Stimulated activated CD8-positive, alpha-beta memory T cell treated with anti-CD3 and anti-CD28 coated beads, Interleukin-15, amount 100 ng/mL, for 1 hour (primary cell): ENCODE data around the gene RC3H1.

ENCODE experiments used
- DNase-seq: peaks from one replicate; pipeline ENCODE4 v3.0.0-alpha.2; 2020; ENCODE audit warnings: low read depth

The RC3H1 gene

DNA sequence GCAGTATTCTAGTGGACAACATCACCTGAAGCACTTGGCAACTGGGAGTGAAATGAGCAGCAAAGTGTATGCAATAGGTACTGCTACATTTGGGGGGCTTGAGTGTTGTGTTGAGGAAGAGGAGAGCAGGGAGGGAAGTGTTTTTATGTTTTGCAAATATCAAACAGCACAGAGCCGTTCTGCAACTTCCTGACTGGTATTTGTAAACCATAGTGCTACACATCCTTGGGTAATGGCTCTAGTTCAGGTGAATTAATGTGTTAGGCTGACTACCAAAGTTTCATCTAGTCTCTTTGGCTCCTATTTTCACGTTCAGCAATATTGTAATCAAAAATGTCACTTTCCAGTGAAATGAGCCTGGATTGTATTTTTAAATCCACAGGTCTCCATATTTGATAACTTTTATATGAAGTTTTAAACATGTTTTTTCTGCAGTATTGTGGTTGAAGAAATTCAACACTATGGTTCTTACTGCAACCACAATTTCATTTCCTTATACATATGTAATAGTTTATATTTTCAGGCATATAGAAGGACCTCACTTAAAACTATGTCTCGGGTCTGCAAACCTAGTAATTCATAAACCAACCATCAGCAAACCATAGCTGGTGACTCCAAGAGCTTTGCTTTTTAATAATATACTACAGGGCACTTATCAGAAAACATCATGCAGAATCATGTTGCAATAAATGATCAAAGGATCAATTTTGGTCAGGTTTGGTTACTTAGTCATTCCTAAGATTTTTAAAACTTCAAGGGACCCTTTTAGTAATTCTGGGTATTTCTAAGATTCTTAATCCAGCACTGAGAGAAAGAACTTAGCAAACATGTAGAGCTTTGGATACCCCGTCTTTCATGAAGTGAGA, 135.2 kb downstream of the RC3H1 start:
- no peak for DNase-seq

DNA sequence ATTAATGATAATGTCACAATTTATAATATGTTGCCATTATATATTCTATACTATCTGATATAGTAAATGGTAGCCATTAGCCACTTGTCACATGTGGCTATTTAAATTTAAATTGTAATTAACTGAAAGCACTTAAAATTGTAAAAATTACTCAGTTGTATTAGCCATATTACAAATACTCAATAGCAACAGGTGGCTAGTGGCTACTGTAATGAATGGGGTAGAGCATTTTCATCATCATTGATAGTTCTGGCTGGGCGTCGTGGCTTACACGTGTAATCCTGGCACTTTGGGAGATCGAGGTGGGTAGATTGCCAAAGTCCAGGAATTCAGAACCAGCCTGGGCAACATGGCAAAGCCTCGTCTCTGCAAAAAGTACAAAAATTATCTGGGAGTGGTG, 137.5 kb downstream of the RC3H1 start:
- no peak for DNase-seq
